ENCODE data around the gene TMEM98. TPM values are rescaled to one million over a fixed set of nuclear protein-coding genes. Genes with fewer than 3 reads are reported as not detected.

The TMEM98 gene
- total and polyA plus RNA-seq, 2 of the 4 experiments (the other 2 are of a cell fraction) = 173 to 195 TPM

DNA sequence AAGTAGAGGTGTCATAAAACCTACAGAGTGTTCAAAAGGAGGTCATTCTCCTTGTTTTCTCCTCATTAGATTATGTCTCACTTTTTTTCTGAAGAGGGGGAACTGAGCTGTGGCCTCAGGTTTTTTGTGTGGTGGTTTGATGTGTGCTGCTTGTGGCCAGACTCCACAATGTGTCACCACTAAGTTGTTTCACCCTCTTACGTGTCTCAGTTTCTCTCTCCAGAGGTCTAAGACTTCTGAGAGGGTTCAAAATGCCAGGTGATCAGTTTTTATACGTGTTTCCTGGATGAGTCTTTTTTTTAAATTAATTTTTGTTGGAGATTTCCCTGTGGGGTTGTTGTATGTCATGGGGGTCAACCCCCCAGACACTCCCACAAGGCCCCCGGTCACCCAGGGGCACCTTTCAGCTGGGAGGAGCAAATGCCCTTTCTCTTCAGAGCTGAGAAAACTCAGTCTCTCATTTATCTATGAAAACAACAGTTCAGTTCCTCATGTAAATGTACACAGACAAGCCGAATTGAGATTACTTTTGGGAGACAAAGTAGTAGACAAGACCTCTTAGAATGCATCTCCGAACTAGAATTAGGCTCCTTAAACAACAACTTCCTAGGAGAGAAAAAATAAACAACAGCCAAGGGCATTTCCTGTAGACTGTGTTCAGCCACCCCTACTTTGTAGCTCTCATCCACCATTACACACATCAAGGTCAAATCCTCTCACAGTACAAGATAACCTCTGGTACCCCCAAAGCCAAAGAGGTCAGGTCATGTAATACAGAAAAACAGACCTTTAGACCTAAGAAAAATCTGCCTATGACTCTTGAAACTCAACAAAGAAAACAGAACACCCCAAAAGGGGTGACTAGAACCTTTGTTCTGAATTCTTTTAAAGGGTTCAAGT, 23.9 kb upstream of the TMEM98 start:
- Histone ChIP-seq H2BK20ac (ENCODE audit: low read depth, low read length) (no peak overlapping the region), H2BK15ac (ENCODE audit: low read depth, low read length) (no peak overlapping the region), H2BK120ac (ENCODE audit: low read depth, low read length) (no peak overlapping the region), H3K23ac (ENCODE audit: low read depth, low read length) (no peak overlapping the region), H2AK5ac (ENCODE audit: low read depth, low read length) (no peak overlapping the region), H4K5ac (ENCODE audit: low read depth, low read length) (no peak overlapping the region), H4K20me1 (ENCODE audit: insufficient read depth, low read length) (no peaks in the 10 kb centered on the region), H3K56ac (ENCODE audit: extremely low read depth, insufficient read depth, low read length) (no peak overlapping the region), H4K91ac (ENCODE audit: insufficient read depth, low read depth, low read length) (no peak overlapping the region), H3K4ac (ENCODE audit: low read depth, low read length) (no peak overlapping the region), H3K14ac (replicated peaks; ENCODE audit: low read depth, low read length) (no peak overlapping the region), H2AFZ (replicated peaks; ENCODE audit: low read length, poor library complexity) (no peak overlapping the region), H2BK5ac (ENCODE audit: low read depth, low read length, poor library complexity, severe bottlenecking) (no peak overlapping the region), H3K9me3 (ENCODE audit: control insufficient read depth, insufficient read depth, low read length) (no peaks in the 10 kb centered on the region), H4K8ac (ENCODE audit: low read depth in 2 of 2, low read length in 2 of 2) (no peak overlapping the region), H3K9ac (ENCODE audit: low read depth, low read length) (no peak overlapping the region), H3K27me3 (ENCODE audit: control insufficient read depth, insufficient read depth, low read length) (peaks cover 3% of the 10 kb centered on the region; the same call in 1 of the 2 replicates), H3K4me3 (ENCODE audit: insufficient read depth, low read depth, low read length) (no peak overlapping the region), H3K18ac (ENCODE audit: low read depth, low read length) (no peak overlapping the region), H3K27ac (ENCODE audit: insufficient read depth, low read length) (no peak overlapping the region), H3K79me1 (ENCODE audit: low read depth in 1 of 2, low read length in 2 of 2) (no peaks in the 10 kb centered on the region), H3K4me1 (ENCODE audit: control insufficient read depth, insufficient read depth, low read length) (no peaks in the 10 kb centered on the region), H3K9me1 (ENCODE audit: insufficient read depth, low read length) (no peaks in the 10 kb centered on the region), H3K4me2 (ENCODE audit: low read depth, low read length) (no peak overlapping the region), H3K36me3 (ENCODE audit: control insufficient read depth, insufficient read depth, low read length) (no peaks in the 10 kb centered on the region), H2AK9ac (replicated peaks; ENCODE audit: low read depth, low read length, poor library complexity) (no peak overlapping the region)
- intact Hi-C loops (cut with micrococcal nuclease) = no loop called here
- no CpG with 5 or more reads among the region's 5 CpGs for WGBS, 2 experiments (ENCODE audit: extremely low coverage in 2 of 2, insufficient read length in 1 of 2)
- dilution Hi-C loops (cut with HindIII; ENCODE audit: low sequenced_read_pairs, unreplicated experiment) = no loop called here
- no TSS peak for BruUV-seq (replicated peaks)
- in situ Hi-C loops (cut with MboI; ENCODE audit: low sequenced_read_pairs) = loop anchor here (25.0 kb wide), 1 partner anchor 117 kb away; no protein-coding TSS in a partner anchor
- ChIA-PET CTCF (no interaction called here), POLR2A (ENCODE audit: unreplicated experiment) (no interaction called here)
- no peak for DNase-seq
- TF ChIP-seq BHLHE40 (IDR thresholded peaks at IDR 0.05; ENCODE audit: low read depth, low read length) = no peak
- no peak for TF ChIP-seq RCOR1 (IDR thresholded peaks at IDR 0.05; ENCODE audit: insufficient replicate concordance, low read length)
- no peak for TF ChIP-seq CHD1 (IDR thresholded peaks at IDR 0.05; ENCODE audit: low read depth, low read length)
- TF ChIP-seq NFE2L2 (IDR thresholded peaks at IDR 0.05; ENCODE audit: low read depth, low read length) = no peak
- TF ChIP-seq RFX5 (IDR thresholded peaks at IDR 0.05; ENCODE audit: low read depth, low read length) = no peak
- TF ChIP-seq MAFK (IDR thresholded peaks at IDR 0.05; ENCODE audit: low read depth, low read length) = no peak
- TF ChIP-seq, protein P1, sequence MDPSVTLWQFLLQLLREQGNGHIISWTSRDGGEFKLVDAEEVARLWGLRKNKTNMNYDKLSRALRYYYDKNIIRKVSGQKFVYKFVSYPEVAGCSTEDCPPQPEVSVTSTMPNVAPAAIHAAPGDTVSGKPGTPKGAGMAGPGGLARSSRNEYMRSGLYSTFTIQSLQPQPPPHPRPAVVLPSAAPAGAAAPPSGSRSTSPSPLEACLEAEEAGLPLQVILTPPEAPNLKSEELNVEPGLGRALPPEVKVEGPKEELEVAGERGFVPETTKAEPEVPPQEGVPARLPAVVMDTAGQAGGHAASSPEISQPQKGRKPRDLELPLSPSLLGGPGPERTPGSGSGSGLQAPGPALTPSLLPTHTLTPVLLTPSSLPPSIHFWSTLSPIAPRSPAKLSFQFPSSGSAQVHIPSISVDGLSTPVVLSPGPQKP (IDR thresholded peaks at IDR 0.05; ENCODE audit: borderline replicate concordance, low read depth, low read length) = no peak
- no peak for TF ChIP-seq POLR2A (IDR thresholded peaks at IDR 0.05; ENCODE audit: low read depth, low read length)
- no peak for TF ChIP-seq MAZ (IDR thresholded peaks at IDR 0.05; ENCODE audit: borderline replicate concordance, low read depth, low read length)
- no peak for TF ChIP-seq SMC3 (IDR thresholded peaks at IDR 0.05; ENCODE audit: low read depth, low read length)
- no peak for TF ChIP-seq CEBPB (IDR thresholded peaks at IDR 0.05; ENCODE audit: low read depth, low read length)
- TF ChIP-seq, protein P2, sequence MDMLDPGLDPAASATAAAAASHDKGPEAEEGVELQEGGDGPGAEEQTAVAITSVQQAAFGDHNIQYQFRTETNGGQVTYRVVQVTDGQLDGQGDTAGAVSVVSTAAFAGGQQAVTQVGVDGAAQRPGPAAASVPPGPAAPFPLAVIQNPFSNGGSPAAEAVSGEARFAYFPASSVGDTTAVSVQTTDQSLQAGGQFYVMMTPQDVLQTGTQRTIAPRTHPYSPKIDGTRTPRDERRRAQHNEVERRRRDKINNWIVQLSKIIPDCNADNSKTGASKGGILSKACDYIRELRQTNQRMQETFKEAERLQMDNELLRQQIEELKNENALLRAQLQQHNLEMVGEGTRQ (IDR thresholded peaks at IDR 0.05; ENCODE audit: low read depth, low read length) = no peak
- no peak for ATAC-seq (ENCODE audit: low read depth)

Measured in IMR-90 (cell line).